Inferior parietal cortex (tissue), 1 donor: Measurements from ENCODE around the gene SLC25A22.

ENCODE experiments used
- DNase-seq: peaks from one replicate; pipeline ENCODE4 v3.0.0-alpha.2; 2016; ENCODE audit errors: extremely low spot score

The SLC25A22 gene

DNA sequence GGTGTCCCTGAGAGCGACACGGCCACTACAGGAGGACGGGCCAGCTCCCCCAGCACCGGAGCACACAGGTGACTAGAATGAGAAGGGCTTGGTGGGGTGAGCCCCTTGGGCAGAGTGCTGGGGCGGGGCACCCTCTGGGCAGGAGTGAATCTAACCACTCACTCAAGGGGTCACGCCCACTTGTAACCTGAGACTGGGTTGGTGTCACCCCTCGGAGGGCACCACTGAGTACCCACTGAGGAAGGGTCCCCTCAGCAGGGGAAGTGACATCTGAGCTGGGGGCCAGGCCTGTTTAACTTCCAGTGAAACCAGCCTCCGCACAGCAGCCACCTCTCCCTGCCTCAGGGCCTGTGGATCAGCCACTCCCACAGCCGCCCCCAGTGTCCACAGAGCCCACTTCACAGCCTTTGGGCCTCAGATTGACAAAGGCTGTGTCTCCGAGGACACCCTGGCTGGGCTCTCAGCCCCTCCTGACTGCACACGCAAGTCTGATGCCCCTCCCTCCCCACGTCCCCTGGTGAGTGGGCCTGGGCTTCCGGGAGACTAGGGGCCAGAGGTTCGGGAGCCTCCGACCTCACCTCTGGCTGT, 26.4 kb downstream of the SLC25A22 start:
- DNase-seq = no peak

DNA sequence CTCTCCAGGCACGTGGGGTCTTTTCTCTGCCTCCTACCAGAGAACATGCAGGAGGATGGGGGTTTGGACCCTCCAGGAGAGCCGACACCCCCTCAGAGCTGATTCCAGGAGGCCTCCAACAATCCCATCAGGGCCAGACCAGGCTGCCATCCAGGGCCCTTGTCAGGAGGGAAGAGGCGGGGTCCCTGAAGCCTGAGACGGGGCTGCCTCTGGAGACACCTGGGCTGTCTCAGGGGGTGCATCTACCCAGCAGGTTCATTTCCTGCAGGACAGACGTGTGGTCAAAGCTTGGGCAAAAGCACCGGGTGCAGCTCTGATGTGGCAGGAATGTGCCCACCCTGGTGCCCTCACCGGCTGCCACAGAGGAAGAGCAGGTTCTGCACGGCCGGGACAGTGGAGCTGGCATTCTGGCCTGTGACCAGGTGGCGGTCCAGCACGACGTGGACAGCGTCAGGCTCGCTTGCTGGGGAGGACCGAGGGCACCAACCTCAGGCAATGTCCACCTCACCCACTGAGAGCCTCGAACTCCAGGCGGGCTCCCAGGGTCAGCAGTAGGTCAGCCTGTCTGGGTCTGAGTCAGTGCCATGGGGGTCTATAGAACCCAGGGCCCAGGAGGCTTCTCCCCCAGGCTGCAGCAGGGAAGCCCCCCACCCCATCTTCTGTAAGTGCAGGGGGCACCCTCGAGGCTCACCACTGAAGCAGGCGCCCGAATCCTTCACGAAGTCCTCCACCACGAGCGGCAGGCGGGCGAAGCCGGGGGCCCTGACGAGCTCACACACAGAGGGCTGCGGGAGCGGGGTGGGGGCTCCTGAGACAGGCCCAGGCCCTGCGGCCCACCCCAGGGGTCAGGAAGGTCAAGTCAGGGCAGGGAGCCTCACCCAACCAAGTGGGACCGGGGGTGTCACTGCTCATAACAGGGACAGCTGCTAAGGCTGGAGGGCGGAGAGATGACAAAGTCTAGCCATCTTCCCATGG, 27.2 kb downstream of the SLC25A22 start:
- DNase-seq = no peak

DNA sequence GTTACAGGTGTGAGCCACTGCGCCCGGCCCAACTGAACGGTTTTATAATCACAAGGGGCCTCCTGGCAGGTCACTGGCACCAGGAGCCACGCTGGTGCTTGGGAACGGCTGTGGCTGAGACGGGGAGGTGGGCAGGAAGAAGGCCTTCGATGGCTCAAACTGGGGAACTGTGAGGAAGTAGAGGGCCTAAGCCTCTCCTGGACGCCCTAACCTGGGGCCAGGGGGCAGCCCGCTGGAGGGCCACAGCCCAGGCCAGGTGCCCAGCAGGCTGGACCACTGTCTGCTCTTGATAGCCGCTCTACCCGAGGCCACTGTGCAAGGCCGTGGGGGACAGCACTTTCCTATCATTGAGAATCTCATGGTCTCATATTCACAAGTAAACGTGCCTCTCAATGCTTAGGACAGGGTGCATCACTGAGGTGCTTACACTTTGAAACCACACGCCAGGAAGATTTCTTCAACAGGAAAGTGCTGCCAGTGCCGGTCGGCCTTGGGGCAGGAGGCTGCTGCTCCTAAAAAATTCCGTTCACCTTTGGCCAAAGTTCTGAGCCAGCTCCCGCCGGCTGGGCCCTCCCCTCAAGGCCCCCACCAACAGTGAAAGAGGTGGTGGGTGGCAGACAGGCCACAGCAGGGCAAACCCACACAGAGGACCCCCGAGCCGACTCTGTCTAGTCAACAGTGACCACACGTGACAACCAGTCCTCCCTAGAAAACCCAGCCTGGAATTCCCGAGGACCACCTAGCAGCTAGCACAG, 28.0 kb downstream of the SLC25A22 start:
- no peak for DNase-seq

DNA sequence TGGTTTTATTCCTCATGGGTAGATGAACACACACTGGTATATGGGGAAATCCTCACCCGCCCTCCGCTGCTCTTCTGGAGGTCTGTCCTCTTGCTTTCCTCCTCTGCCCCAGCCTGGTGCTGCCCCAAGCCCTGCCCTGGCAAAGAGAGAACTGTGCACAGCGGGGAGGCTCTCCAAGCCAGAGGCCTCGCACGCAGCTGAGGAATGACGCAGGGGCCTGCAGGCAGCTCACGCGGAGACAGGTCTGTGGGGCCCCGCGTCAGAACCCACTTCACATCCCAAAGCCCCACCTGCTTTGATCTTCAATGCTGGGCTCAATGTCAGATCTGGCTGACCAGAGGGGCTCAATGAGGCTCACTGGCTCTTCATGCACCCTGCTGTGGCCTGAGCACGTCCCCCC, 30.8 kb downstream of the SLC25A22 start:
- no peak for DNase-seq

DNA sequence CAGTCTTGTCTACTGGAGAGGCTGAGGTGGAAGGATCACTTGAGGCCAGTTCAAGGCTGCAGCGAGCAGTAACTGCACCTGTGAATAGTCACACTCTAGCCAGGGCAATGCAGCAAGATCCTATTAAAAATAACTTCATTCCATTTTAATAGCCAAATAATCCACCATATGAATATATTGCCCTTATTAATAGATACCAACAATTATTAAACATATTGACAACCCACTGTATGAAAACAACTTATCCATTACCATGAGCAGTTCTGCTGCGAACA, 31.2 kb downstream of the SLC25A22 start:
- no peak for DNase-seq

DNA sequence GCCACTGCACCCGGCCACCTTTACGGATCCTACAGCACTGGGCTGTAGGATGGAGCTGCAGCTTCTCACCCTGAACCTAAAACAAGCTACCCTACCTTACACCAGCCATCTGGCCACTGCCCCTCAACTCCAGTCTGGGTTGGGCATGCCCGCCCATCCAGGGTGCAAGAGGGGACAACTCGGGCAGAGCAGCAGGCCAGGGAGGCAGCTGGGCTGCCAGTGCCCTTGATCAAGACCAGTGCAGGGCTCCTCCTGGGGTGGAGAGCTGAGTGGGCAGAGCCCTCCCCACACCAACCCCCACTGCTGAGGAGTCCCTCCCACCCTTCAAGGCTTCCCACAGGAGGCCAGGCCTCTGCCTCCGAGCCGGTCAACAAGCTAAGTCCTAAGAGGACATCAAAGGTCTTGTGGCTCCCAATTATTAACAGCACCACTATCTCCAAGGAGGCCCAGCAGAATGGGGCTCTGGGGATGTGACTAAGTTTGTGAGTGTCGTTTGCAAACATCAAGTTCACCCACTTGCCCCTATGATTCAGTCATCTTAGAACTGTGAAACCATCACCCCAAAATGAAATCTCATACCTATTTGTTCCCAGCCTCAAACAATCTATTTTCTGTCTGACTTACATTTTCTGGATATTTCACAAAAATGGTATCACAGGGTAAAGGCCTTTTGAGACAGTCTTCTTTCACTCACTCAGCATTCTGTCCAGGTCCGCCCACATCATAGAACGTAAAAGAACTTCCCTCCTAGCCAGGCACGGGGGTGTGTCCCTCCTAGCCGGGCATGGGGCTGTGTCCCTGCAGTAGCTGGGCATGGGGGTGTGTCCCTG, 31.8 kb downstream of the SLC25A22 start:
- no peak for DNase-seq

DNA sequence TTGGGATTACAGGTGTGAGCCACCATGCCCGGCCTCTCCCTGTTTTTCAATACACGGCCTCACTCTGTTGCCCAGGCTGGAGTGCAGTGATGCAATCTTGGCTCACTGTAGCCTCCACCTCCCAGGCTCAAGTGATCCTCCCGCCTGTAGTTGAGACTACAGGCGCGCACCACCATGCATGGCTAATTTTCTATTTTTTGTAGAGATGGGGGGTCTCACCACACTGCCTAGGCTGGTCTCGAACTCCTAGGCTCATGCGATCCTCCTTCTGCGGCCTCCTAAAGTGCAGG, 32.3 kb downstream of the SLC25A22 start:
- DNase-seq = no peak

DNA sequence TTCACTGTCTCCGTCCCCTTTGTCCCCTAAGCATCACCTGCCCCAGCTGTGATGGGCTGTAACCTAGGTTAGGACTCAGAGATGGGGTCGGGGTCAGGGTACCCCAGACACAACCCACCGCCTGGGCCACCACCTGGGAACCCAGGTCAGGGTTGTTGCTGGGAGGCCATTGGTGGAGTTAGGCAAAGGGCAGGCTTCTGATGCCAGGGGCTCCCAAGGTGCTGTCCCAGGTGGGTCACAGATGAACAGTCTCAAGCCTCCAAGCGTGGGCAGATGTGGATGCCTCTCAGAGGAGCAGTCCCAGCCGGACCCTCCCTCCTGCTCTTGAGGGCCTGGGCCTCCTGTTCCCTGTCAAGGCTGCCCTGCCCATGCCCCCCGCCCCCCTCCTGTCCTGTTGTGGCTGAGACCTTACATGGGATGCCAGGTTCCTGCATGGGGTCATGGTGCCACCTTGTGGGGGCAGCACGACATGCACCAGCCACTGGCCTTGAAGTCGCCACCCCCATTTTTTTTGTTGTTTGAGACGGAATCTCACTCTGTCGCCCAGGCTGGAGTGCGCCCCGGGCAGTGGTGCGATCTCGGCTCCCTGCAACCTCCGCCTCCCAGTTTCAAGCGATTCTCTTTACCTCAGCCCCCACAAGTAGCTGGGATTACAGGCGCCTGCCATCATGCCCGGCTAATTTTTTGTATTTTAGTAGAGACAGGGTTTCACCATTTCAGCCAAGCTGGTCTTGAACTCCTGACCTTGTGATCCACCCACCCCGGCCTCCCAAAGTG, 32.9 kb downstream of the SLC25A22 start:
- DNase-seq = no peak

DNA sequence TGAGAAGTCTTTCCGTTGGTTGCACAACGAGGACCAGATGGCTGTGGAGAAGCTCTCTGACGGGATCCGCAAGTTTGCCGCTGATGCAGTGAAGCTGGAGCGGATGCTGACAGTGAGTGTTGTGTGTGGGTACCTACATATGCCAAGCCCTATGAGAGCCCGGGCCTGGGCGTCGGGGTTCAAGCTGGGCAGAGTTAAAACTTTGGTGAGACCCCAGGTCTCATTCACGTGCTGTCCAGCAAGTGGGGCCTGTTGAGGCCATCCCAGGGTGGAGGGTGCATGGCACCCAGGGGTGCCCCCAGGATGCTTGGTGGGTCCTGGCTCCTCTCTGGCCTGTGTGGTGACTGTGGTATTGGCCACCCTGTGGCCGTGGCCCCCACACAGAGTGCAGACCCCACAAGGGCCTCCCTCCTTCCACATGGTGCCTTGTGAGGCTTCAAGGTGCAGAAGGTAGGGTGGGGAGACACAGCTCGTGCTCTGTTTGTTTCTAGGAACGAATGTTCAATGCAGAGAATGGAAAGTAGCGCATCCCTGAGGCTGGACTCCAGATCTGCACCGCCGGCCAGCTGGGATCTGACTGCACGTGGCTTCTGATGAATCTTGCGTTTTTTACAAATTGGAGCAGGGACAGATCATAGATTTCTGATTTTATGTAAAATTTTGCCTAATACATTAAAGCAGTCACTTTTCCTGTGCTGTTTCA, 33.6 kb downstream of the SLC25A22 start:
- DNase-seq = no peak

DNA sequence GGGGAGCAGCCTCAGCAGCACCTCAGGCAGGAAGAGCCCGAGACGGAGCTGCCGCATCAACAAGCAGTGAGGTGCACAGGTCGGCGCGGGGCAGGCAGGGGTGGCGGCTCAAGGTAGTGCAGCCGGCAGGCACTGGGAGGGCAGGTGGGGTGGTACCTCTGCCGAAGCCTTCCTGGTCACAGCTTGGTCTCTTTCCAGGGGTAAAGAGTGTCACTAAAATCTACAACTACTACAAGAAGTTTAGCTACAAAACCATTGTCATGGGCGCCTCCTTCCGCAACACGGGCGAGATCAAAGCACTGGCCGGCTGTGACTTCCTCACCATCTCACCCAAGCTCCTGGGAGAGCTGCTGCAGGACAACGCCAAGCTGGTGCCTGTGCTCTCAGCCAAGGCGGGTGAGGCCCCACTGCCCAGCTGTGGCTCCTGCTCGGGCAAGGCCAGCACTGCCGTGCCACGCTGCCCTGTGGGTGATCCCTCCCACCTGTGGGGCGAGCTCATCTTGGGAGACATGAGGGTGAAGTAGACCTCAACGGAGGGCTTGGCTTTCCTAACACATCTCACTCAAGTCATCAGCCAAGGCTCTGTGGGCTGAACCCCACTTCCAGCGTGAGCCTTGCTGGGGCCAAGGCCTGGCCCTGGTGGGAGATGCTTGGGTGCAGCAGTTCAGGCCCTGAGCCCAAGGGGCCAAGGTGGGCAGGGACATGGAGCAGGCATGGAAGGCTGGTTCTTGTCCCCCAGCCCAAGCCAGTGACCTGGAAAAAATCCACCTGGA, 34.3 kb downstream of the SLC25A22 start:
- DNase-seq = no peak

DNA sequence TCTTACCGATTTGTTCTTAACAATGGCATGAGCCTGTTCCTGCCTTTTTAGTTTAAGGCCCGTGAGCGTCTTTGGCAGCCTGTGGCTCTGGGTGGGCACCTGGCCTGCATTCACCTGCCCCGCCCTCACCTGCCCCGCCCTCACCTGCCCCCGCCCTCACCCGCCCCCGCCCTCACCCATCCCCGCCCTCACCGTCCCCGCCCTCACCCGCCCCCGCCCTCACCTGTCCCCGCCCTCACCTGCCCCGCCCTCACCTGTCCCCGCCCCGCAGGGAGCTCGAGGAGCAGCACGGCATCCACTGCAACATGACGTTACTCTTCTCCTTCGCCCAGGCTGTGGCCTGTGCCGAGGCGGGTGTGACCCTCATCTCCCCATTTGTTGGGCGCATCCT, 35.0 kb downstream of the SLC25A22 start:
- no peak for DNase-seq

DNA sequence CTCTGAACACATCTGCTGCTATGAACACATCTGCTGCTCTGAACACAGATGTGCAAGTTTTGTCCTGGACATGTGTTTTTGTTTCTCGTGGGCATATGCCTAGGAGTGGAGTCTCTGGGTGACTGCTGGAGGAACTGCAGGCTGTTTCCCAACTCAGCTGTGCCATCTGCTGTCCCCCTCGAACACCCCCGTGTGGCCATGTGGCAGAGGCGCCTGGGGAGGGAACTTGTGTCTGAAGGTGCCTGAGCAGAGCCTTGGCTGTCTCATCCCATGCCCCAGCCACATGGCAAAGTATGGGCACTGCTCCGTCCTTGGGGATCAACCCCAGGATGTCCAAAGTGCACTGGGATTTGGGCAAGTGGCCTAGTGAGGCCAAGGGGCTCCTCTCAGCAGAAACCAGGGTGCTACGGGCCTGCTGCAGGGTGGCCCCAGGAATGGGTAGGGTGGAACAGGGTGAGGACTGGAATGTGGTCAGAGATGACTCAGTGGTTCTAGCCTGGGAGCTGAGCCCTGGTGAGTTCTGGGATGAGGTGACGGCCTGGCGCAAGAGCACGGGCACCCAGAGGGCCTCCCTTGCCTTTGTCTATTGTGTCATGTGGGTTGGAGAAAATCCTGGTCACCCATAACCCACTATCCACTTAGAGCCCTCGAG, 35.5 kb downstream of the SLC25A22 start:
- no peak for DNase-seq

DNA sequence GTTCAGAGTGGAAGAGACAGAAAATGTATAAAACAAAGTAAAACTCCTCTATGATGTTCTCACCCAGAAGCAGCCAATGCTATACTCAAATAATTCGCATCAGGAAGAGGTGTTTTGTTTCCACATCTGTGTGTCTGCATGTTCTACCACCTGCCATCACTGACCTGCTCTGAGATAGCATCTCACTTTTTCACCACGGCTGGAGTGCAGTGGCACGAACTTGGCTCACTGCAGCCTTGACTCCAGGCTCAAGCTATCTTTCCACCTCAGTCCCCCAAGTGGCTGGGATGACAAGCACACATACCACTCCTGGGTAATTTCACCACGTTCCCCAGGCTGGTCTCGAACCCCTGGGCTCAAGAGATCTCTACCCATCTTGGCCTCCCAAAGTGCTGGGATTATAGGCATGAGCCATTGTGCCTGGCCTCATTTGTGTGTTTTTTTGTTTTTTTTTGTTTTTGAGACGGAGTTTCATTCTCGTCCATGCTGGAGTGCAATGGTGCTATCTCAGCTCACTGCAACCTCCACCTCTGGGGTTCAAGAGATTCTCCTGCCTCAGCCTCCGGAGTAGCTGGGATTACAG, 36.5 kb downstream of the SLC25A22 start:
- no peak for DNase-seq

DNA sequence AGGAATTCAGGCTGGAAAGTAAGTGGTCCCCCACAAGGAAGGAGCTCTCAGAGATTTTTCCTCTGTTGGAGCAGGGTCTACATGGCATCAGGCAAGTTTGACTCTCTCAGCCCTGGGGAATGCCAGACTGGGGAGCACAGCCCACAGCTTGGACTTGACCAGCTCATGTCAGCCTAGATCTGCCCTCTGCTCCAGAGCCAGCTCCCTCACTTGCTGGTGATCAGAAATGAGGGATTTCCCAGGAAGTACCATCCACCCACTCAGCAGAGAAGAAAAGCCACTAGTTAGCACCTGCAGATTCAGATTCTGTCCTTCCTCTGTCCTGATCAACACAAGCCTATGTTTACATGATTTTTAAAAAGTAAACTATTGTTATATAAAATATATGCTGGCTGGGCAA, 37.8 kb downstream of the SLC25A22 start:
- no peak for DNase-seq

DNA sequence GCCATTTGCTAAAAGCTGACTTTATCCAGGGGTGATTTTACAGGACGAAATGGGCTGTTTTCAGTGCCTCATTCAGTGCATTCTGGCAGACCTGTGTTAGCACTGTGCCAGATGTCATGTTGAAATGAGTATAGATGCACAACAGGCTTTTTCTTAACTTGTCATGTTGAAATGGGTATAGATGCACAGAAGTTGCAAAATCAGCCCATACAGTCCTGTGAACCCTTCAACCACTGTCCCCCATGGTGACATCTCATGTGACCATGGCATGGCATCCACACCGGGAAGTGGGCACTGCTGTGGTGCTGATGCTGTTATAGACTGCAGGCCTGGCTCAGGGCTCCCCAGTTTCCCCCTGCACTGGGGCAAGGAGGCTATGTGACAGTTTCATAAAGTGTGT, 48.4 kb downstream of the SLC25A22 start:
- DNase-seq = no peak

DNA sequence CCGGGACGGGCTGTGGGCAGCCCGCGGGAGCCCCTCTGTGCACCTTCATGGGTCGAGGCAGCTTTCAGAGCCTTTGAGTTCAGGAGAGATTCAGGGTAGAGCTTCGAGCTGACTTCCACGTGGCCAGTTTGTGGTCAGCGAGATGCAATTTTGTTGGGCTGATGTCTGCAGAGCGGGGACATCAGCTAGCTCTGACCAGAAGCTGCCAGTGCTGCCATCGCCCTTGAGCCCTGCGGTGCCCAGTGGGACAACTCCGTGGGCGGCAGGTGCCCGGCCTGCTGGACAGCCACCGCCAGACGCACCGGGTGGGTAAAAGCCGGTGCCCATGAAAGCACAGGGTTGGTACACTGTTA, 50.1 kb downstream of the SLC25A22 start:
- DNase-seq = no peak

DNA sequence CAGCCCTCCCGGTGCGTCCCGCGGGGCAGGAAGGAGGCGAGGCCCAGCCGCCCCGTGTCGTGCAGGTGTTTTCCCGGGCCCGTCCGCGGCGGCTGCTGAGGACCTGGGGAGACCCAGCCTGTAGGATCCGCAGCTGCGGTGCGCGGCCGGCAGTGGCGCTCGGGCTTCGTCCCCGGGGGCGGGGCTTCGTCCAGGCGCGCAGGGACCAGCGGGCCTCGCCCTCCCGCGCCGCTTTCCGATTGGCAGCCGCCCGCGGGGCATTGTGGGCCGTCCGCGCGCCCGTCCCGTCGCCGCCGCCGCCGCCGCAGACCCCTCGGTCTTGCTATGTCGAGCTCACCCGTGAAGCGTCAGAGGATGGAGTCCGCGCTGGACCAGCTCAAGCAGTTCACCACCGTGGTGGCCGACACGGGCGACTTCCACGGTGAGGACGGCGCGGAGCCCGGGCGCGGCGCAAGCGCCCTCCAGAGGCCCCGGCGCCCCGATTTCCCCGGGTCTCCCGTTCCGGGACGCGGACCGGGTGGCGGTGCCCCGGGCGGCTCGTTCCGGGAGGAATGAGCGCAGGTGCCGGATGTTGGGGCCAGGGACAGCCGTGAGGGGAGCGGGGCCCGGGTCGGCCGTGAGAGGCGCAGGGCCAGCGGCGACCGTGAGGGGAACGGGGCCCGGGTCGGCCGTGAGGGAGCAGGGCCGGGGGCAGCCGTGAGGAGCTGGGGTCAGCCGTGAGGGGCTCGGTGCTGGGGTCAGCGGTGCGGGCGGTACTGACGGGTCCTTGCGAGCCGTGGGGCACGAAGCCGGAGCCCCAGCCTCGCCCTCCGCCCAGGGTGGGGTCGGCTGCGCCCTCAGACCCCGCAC, 50.7 kb downstream of the SLC25A22 start, which contains the start of gene TALDO1:
Gene TALDO1, plus strand, starts transcription at position 307 of the 849 bp plus-strand sequence. Its CDS starts 18 bp downstream, at position 325.
- DNase-seq = peak; percentile 84
